ENCODE data around the gene CHST1. TPM values are rescaled to one million over a fixed set of nuclear protein-coding genes. Genes with fewer than 3 reads are reported as not detected.

CHST1 gene
- total RNA-seq, 1 donor, result 1.1 TPM

DNA sequence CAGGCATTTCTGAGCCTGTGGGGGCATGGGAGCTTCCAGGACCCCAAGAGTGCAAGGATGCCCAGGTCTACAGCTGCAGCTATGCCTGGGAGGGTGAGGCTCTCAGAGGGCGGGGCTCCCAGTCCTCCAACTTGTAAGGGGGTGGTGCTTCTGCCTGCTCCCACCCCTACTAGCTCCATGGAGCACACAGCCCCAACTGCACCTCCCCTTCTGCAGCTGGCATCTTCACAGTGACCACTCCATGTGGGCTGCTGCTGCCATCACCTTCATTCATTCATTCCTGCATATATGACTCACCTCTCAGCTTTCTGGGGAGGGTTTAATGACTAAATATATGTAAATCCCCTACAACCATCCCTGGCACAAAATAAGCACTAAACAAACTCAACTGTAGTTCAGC lies 43.8 kb downstream of the CHST1 start:
- H2AFZ ChIP-seq (ENCODE audit: low read length), result no peak overlapping the region
- peaks cover 17% of the 10 kb centered on the region for H3K27me3 ChIP-seq (ENCODE audit: insufficient read depth, low read length)
- no peak overlapping the region for H3K27ac ChIP-seq (ENCODE audit: low read depth, low read length)
- no peak overlapping the region for H3K4me3 ChIP-seq (ENCODE audit: insufficient read depth, low read length)
- H3K36me3 ChIP-seq (ENCODE audit: insufficient read depth, low read length), result no peaks in the 10 kb centered on the region
- no peaks in the 10 kb centered on the region for H3K4me1 ChIP-seq (ENCODE audit: insufficient read depth, low read length)
- peaks cover 3% of the 10 kb centered on the region for H3K9me3 ChIP-seq (ENCODE audit: low read depth, low read length)
- H4K20me1 ChIP-seq (ENCODE audit: insufficient read depth, low read length), result no peaks in the 10 kb centered on the region
- no peak for DNase-seq (ENCODE audit: insufficient read length, low spot score, missing footprints)
- no peak overlapping the region for H3K4me2 ChIP-seq (ENCODE audit: insufficient read depth, low read length)
- TF ChIP-seq, protein P1, sequence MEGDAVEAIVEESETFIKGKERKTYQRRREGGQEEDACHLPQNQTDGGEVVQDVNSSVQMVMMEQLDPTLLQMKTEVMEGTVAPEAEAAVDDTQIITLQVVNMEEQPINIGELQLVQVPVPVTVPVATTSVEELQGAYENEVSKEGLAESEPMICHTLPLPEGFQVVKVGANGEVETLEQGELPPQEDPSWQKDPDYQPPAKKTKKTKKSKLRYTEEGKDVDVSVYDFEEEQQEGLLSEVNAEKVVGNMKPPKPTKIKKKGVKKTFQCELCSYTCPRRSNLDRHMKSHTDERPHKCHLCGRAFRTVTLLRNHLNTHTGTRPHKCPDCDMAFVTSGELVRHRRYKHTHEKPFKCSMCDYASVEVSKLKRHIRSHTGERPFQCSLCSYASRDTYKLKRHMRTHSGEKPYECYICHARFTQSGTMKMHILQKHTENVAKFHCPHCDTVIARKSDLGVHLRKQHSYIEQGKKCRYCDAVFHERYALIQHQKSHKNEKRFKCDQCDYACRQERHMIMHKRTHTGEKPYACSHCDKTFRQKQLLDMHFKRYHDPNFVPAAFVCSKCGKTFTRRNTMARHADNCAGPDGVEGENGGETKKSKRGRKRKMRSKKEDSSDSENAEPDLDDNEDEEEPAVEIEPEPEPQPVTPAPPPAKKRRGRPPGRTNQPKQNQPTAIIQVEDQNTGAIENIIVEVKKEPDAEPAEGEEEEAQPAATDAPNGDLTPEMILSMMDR (IDR thresholded peaks at IDR 0.05; ENCODE audit: extremely low read depth, low read depth, low read length), result no peak
- no peaks in the 10 kb centered on the region for H3K79me2 ChIP-seq (ENCODE audit: insufficient read depth, low read length)

DNA sequence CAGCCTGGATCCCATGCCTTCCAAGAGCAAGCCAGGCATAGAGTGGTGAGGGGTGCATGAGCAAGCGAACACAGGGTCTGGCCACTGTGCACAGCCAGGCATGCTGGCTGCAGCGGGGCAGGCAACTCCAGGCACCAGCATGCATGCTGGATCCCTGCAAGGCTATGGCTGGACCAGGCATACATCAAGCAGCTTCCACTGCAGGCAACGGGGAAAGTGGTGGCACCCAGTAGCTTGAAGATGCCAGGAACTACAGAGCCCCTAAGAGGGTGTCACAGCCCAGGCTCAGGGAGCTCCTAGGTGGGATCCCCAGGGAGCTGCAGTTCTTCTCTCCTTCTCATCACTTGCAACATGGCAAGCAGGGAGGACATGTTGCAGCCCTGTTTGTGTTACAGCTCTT lies 45.2 kb downstream of the CHST1 start:
- Histone ChIP-seq H3K27me3 (ENCODE audit: insufficient read depth, low read length) (peaks cover 17% of the 10 kb centered on the region), H3K27ac (ENCODE audit: low read depth, low read length) (no peak overlapping the region), H3K79me2 (ENCODE audit: insufficient read depth, low read length) (no peaks in the 10 kb centered on the region), H3K4me1 (ENCODE audit: insufficient read depth, low read length) (no peaks in the 10 kb centered on the region), H3K4me3 (ENCODE audit: insufficient read depth, low read length) (no peak overlapping the region), H3K36me3 (ENCODE audit: insufficient read depth, low read length) (no peaks in the 10 kb centered on the region), H3K4me2 (ENCODE audit: insufficient read depth, low read length) (no peak overlapping the region), H3K9me3 (ENCODE audit: low read depth, low read length) (peaks cover 3% of the 10 kb centered on the region), H2AFZ (ENCODE audit: low read length) (no peak overlapping the region), H4K20me1 (ENCODE audit: insufficient read depth, low read length) (no peaks in the 10 kb centered on the region)
- TF ChIP-seq, protein P1 (IDR thresholded peaks at IDR 0.05; ENCODE audit: extremely low read depth, low read depth, low read length), result no peak
- DNase-seq (ENCODE audit: insufficient read length, low spot score, missing footprints), result no peak

DNA sequence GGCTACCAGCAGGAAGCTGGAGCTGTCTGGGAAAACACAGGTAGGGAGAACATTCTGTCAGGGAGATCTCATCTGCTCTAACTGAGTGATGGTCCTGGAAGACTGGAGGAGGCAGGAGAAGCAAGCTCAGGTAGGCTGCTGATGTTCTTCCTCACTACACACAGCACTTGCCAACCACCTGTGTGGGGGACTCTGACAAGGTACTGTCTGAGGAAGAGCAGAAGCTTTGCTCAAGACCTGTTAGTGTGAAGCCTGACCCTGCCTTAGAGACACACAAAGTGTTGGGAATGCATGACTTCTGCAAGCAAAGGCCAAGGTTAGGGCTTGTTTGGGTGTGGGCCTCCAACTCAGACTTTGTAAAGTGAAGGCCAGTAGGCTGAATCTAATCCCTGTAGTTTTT lies 46.5 kb downstream of the CHST1 start:
- Histone ChIP-seq H4K20me1 (ENCODE audit: insufficient read depth, low read length) (no peaks in the 10 kb centered on the region), H2AFZ (ENCODE audit: low read length) (no peak overlapping the region), H3K4me3 (ENCODE audit: insufficient read depth, low read length) (no peak overlapping the region), H3K4me1 (ENCODE audit: insufficient read depth, low read length) (no peaks in the 10 kb centered on the region), H3K36me3 (ENCODE audit: insufficient read depth, low read length) (no peaks in the 10 kb centered on the region), H3K27ac (ENCODE audit: low read depth, low read length) (no peak overlapping the region), H3K79me2 (ENCODE audit: insufficient read depth, low read length) (no peaks in the 10 kb centered on the region), H3K9me3 (ENCODE audit: low read depth, low read length) (peaks cover 3% of the 10 kb centered on the region), H3K27me3 (ENCODE audit: insufficient read depth, low read length) (peaks cover 23% of the 10 kb centered on the region), H3K4me2 (ENCODE audit: insufficient read depth, low read length) (no peak overlapping the region)
- DNase-seq (ENCODE audit: insufficient read length, low spot score, missing footprints), result no peak
- TF ChIP-seq, protein P1 (IDR thresholded peaks at IDR 0.05; ENCODE audit: extremely low read depth, low read depth, low read length), result no peak

DNA sequence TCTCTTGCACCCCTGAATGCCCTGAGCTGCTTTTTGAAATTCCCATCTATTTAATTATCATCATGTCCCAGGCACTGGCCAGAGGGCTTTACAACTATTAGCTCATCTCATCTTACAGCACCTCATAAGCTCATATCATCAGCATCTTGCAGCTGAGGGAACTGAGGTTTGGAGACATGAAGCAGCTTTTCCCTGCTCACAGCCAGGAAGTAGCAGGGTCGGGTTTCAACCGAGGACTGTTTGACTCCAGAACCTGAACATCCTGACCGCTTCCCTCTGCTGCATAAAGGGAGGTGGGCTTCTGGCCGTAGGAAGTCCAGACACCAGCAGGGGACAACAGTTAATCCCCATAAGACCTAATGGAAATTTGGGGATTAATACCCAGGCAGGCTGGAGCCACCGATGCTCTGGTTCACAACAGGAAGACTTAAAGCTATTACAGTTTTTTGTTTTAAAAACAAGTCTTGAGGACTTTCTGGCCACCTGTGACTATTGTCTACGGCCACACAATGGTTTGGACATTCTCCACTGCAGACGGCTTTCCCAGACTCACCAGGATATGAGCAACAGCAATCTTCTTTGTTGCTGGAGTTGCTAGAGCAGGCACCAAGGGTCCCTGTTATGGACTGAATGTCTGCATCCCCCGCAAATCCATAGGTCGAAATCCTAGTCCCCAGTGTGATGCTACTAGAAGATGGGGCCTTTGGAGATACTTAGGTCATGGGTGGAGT lies 47.4 kb downstream of the CHST1 start:
- H3K4me2 ChIP-seq (ENCODE audit: insufficient read depth, low read length), result no peak overlapping the region
- no peaks in the 10 kb centered on the region for H3K79me2 ChIP-seq (ENCODE audit: insufficient read depth, low read length)
- H3K4me3 ChIP-seq (ENCODE audit: insufficient read depth, low read length), result no peak overlapping the region
- H3K27me3 ChIP-seq (ENCODE audit: insufficient read depth, low read length), result peaks cover 25% of the 10 kb centered on the region
- H3K36me3 ChIP-seq (ENCODE audit: insufficient read depth, low read length), result no peaks in the 10 kb centered on the region
- no peaks in the 10 kb centered on the region for H3K4me1 ChIP-seq (ENCODE audit: insufficient read depth, low read length)
- TF ChIP-seq, protein P1 (IDR thresholded peaks at IDR 0.05; ENCODE audit: extremely low read depth, low read depth, low read length), result no peak
- no peak overlapping the region for H2AFZ ChIP-seq (ENCODE audit: low read length)
- peaks cover 3% of the 10 kb centered on the region for H3K9me3 ChIP-seq (ENCODE audit: low read depth, low read length)
- H3K27ac ChIP-seq (ENCODE audit: low read depth, low read length), result no peak overlapping the region
- no peak for DNase-seq (ENCODE audit: insufficient read length, low spot score, missing footprints)
- H4K20me1 ChIP-seq (ENCODE audit: insufficient read depth, low read length), result no peaks in the 10 kb centered on the region
